HepG2 (cell line): ENCODE results near the gene PLEKHH1. TPM values are rescaled to one million over a fixed set of nuclear protein-coding genes. Genes with fewer than 3 reads are reported as not detected.

Experiments
- ARID5B ChIP-seq: IDR thresholded peaks from 2 replicates; pipeline ENCODE4 v1.4.0; 2020; ENCODE audit warnings: mild to moderate bottlenecking, missing genetic modification reagents
- BCL3 ChIP-seq: sonication (generic); formaldehyde crosslinking; IDR thresholded peaks from 2 replicates; pipeline ENCODE4 v1.5.1; 2020; ENCODE audit warnings: mild to moderate bottlenecking, missing genetic modification reagents, moderate library complexity
- BHLHE40 ChIP-seq: IDR thresholded peaks from 2 replicates; pipeline ENCODE4 v1.6.1; 2011; ENCODE audit warnings: low read length, improper control_type of control experiment
- KAT8 ChIP-seq: IDR thresholded peaks from 2 replicates; pipeline ENCODE4 v1.6.1; 2016; ENCODE audit warnings: missing genetic modification reagents, missing compliant biosample characterization
- KDM2A ChIP-seq: sonication (generic); formaldehyde crosslinking; IDR thresholded peaks from 2 replicates; pipeline ENCODE4 v1.4.0; 2020; ENCODE audit warnings: low read depth, missing genetic modification reagents, borderline replicate concordance
- NR0B2 ChIP-seq: sonication (generic); formaldehyde crosslinking; IDR thresholded peaks from 2 replicates; pipeline ENCODE4 v1.4.0; 2020; ENCODE audit warnings: mild to moderate bottlenecking, missing genetic modification reagents
- RFX1 ChIP-seq: fragments of 450-650 bp; IDR thresholded peaks from 2 replicates; pipeline ENCODE4 v1.6.1; 2017
- RXRB ChIP-seq: IDR thresholded peaks from 2 replicates; pipeline ENCODE4 v1.6.1; 2016; ENCODE audit warnings: borderline replicate concordance, missing genetic modification reagents, missing compliant biosample characterization
- SAP130 ChIP-seq: IDR thresholded peaks from 2 replicates; pipeline ENCODE4 v1.6.1; 2016; ENCODE audit warnings: low read depth
- STAG1 ChIP-seq: sonication (generic); formaldehyde crosslinking; IDR thresholded peaks from 2 replicates; pipeline ENCODE4 v1.4.0; 2020; ENCODE audit warnings: missing genetic modification reagents
- ZBTB26 ChIP-seq: IDR thresholded peaks from 2 replicates; pipeline ENCODE4 v1.6.1; 2016; ENCODE audit warnings: missing compliant biosample characterization, missing genetic modification reagents, borderline replicate concordance
- ZNF749 ChIP-seq: sonication (generic); formaldehyde crosslinking; IDR thresholded peaks from 2 replicates; pipeline ENCODE4 v1.8.0; 2022; ENCODE audit warnings: mild to moderate bottlenecking, missing genetic modification reagents, moderate library complexity, borderline replicate concordance
- ZNF878 ChIP-seq: sonication (generic); formaldehyde crosslinking; IDR thresholded peaks from 2 replicates; pipeline ENCODE4 v1.8.1; 2023; ENCODE audit warnings: mild to moderate bottlenecking, missing genetic modification reagents, moderate library complexity
- polyA plus RNA-seq, 8 experiments: library from polyadenylated mRNA; depleted of rRNA in 3 of 8; stranded (reverse) in 7 of 8; unstranded in 1 of 8; fragments of >200 nt; fragmentation: Illumina TruSeq in 4 of 8; extraction: Trizol in 4 of 8; gene quantifications; 2 replicates each; pipeline versions ENCODE4 v1.2.1 to v1.2.3, GENCODE V29; 2011 to 2016; ENCODE audit warnings: low read depth in 4 of 8, missing spikeins in 1 of 8, mixed read lengths in 1 of 8; ENCODE audit not compliant: insufficient read depth in 1 of 8
- total RNA-seq, 5 experiments: library from RNA; depleted of rRNA; stranded (reverse); fragments of >200 nt; fragmentation: Illumina TruSeq; extraction: Trizol; gene quantifications; 2 replicates each; pipeline ENCODE4 v1.2.3, GENCODE V29; 2016; ENCODE audit warnings: low read depth in 1 of 5

PLEKHH1 gene
- total and polyA plus RNA-seq, 2 of the 13 experiments (the other 11 are each of a cell fraction or from before 2014, with no cell fraction given), result 8.6 to 15.8 TPM

GRCh38 chr14:67618617-67619063 lies 85.5 kb downstream of the PLEKHH1 start (continued):
- 0 out of 2 replicates have a peak, but pooled peaks have one; percentile 11 for TF ChIP-seq ARID5B (CRISPR knock-in tag)
- TF ChIP-seq KDM2A (CRISPR knock-in tag), result no peak
- peak; percentile 80 for TF ChIP-seq STAG1 (CRISPR knock-in tag)
- TF ChIP-seq BCL3 (CRISPR knock-in tag), result no peak
- TF ChIP-seq ZNF878, result no peak
- TF ChIP-seq BHLHE40, result no peak
- TF ChIP-seq RFX1, result peak; percentile 52
- TF ChIP-seq SAP130, result peak; percentile 30; the same call in 1 of the 2 replicates
- 0 out of 2 replicates have a peak, but pooled peaks have one; percentile 26 for TF ChIP-seq KAT8 (CRISPR knock-in tag)
- TF ChIP-seq ZBTB26 (CRISPR knock-in tag), result no peak
- TF ChIP-seq ZNF749 (CRISPR knock-in tag), result no peak
- no peak for TF ChIP-seq NR0B2 (CRISPR knock-in tag)
- TF ChIP-seq RXRB, result no peak
